ENCODE measurements around the gene NWD2. TPM values are rescaled to one million over a fixed set of nuclear protein-coding genes. Genes with fewer than 3 reads are reported as not detected.

NWD2 gene
- total and polyA plus RNA-seq, 10 of the 15 experiments (the other 5 are each of a cell fraction or from before 2014, with no cell fraction given), result not detected

DNA sequence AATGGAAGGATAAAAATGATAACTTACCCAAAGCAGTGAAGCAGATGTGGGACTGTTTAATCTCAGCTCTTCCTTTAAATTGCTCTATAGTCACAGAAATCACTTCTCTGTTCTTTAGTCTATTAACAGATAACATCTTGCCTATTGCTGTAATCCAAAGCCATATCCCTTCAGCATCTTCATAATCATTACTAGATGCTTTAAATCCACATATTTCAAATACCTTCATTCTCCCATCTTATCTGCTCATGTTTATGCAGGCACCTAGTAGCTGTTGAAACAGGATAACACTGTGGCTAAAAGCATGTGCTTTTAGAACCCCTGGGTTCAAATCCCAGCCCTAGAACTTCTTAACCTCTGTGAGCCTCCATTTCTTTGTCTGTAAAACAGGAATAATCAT is 231.7 kb downstream of the NWD2 start (continued):
- TF ChIP-seq, protein P1, sequence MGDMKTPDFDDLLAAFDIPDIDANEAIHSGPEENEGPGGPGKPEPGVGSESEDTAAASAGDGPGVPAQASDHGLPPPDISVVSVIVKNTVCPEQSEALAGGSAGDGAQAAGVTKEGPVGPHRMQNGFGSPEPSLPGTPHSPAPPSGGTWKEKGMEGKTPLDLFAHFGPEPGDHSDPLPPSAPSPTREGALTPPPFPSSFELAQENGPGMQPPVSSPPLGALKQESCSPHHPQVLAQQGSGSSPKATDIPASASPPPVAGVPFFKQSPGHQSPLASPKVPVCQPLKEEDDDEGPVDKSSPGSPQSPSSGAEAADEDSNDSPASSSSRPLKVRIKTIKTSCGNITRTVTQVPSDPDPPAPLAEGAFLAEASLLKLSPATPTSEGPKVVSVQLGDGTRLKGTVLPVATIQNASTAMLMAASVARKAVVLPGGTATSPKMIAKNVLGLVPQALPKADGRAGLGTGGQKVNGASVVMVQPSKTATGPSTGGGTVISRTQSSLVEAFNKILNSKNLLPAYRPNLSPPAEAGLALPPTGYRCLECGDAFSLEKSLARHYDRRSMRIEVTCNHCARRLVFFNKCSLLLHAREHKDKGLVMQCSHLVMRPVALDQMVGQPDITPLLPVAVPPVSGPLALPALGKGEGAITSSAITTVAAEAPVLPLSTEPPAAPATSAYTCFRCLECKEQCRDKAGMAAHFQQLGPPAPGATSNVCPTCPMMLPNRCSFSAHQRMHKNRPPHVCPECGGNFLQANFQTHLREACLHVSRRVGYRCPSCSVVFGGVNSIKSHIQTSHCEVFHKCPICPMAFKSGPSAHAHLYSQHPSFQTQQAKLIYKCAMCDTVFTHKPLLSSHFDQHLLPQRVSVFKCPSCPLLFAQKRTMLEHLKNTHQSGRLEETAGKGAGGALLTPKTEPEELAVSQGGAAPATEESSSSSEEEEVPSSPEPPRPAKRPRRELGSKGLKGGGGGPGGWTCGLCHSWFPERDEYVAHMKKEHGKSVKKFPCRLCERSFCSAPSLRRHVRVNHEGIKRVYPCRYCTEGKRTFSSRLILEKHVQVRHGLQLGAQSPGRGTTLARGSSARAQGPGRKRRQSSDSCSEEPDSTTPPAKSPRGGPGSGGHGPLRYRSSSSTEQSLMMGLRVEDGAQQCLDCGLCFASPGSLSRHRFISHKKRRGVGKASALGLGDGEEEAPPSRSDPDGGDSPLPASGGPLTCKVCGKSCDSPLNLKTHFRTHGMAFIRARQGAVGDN (IDR thresholded peaks at IDR 0.05), result no peak
- TF ChIP-seq ETV6 (conservative IDR thresholded peaks at IDR 0.05 in 1 of 2, IDR thresholded peaks at IDR 0.05 in 1 of 2; ENCODE audit: borderline replicate concordance in 1 of 2, low read depth in 1 of 2) (no peak), IKZF2 (IDR thresholded peaks at IDR 0.05) (no peak)

DNA sequence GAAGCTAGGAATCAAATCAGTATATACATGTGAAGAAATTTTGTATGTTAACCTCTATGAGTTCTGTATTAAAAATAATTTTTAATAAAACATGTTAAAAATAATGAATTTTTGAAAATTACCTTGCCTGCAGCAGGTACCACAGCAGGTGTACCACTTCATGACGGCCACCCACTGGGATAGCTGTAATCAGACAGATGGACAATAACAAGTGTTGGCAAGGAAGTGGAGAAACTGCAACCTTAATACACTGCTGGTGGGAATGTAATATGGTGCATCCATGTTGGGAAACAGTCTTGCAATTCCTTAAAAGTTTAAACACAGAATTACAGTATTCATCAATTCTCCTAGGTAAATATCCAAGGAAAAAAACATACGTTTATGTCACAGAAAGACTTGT is 232.1 kb downstream of the NWD2 start:
- Histone ChIP-seq H3K9ac (ENCODE audit: control insufficient read depth, insufficient read depth, low read length) (no peak overlapping the region), H4K20me1 (ENCODE audit: control insufficient read depth, insufficient read depth) (no peaks in the 10 kb centered on the region), H3K4me2 (ENCODE audit: control insufficient read depth, insufficient read depth) (no peak overlapping the region), H3K4me3 (no peak overlapping the region), H3K36me3 (ENCODE audit: control insufficient read depth in 2 of 2, insufficient read depth in 2 of 2, low read length in 1 of 2) (no peaks in the 10 kb centered on the region), H3K27me3 (replicated peaks in 1 of 2; ENCODE audit: control insufficient read depth in 2 of 2, insufficient read depth in 2 of 2, low read length in 1 of 2) (no peaks in the 10 kb centered on the region; a peak in 1 of 4 replicates), H3K4me1 (ENCODE audit: control insufficient read depth, insufficient read depth, low read length) (no peaks in the 10 kb centered on the region), H3K9me3 (replicated peaks; ENCODE audit: control insufficient read depth, insufficient read depth, low read length) (no peaks in the 10 kb centered on the region), H3K27ac (ENCODE audit: control insufficient read depth, insufficient read depth) (no peak overlapping the region), H2AFZ (ENCODE audit: control insufficient read depth, low read depth, low read length) (no peak overlapping the region), H3K79me2 (ENCODE audit: control insufficient read depth, insufficient read depth, low read length) (no peaks in the 10 kb centered on the region)
- no TSS peak for BruUV-seq (replicated peaks)
- ChIA-PET SMC1A (ENCODE audit: uncharacterized antibody, unreplicated experiment) (interaction anchor here (1.7 kb wide), 1 partner anchor 10 kb away, joined by 4 read pairs; no protein-coding TSS in a partner anchor), CTCF (interaction anchor here (1.0 kb wide), 1 partner anchor 94 kb away, joined by 3 read pairs; no protein-coding TSS in a partner anchor), POLR2A (no interaction called here), RAD21 (ENCODE audit: unreplicated experiment) (no interaction called here)
- DNase-seq (ENCODE audit: low read depth, low spot score) (no peak), FAIRE-seq (no peak), ATAC-seq (no peak)
- intact Hi-C loops (cut with micrococcal nuclease; ENCODE audit: unreplicated experiment) (no loop called here), in situ Hi-C loops (cut with MboI) (no loop called here)
- WGBS (ENCODE audit: insufficient coverage, insufficient replicate concordance, low lambda C conversion rate, missing lambda C conversion rate), result 35% methylated on average over 2 of the region's 2 CpGs
- TF ChIP-seq, protein P2, sequence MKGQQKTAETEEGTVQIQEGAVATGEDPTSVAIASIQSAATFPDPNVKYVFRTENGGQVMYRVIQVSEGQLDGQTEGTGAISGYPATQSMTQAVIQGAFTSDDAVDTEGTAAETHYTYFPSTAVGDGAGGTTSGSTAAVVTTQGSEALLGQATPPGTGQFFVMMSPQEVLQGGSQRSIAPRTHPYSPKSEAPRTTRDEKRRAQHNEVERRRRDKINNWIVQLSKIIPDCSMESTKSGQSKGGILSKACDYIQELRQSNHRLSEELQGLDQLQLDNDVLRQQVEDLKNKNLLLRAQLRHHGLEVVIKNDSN (IDR thresholded peaks at IDR 0.05; ENCODE audit: borderline replicate concordance, extremely low read length, insufficient read depth, low read depth, low read length), result no peak
- TF ChIP-seq, protein P3, sequence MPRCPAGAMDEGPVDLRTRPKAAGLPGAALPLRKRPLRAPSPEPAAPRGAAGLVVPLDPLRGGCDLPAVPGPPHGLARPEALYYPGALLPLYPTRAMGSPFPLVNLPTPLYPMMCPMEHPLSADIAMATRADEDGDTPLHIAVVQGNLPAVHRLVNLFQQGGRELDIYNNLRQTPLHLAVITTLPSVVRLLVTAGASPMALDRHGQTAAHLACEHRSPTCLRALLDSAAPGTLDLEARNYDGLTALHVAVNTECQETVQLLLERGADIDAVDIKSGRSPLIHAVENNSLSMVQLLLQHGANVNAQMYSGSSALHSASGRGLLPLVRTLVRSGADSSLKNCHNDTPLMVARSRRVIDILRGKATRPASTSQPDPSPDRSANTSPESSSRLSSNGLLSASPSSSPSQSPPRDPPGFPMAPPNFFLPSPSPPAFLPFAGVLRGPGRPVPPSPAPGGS (IDR thresholded peaks at IDR 0.05; ENCODE audit: borderline replicate concordance, insufficient read depth, low read depth, low read length, poor library complexity, severe bottlenecking), result no peak
- TF ChIP-seq, protein P4, sequence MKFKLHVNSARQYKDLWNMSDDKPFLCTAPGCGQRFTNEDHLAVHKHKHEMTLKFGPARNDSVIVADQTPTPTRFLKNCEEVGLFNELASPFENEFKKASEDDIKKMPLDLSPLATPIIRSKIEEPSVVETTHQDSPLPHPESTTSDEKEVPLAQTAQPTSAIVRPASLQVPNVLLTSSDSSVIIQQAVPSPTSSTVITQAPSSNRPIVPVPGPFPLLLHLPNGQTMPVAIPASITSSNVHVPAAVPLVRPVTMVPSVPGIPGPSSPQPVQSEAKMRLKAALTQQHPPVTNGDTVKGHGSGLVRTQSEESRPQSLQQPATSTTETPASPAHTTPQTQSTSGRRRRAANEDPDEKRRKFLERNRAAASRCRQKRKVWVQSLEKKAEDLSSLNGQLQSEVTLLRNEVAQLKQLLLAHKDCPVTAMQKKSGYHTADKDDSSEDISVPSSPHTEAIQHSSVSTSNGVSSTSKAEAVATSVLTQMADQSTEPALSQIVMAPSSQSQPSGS (IDR thresholded peaks at IDR 0.05; ENCODE audit: low read length), result no peak
- TF ChIP-seq HDAC2 (IDR thresholded peaks at IDR 0.05) (no peak), ZNF274 (IDR thresholded peaks at IDR 0.05; ENCODE audit: insufficient read depth, insufficient read length) (no peak), EP300 (IDR thresholded peaks at IDR 0.05; ENCODE audit: borderline replicate concordance in 1 of 2, control insufficient read depth in 1 of 2, low read depth in 2 of 2, low read length in 2 of 2) (no peak), KDM1A (IDR thresholded peaks at IDR 0.05; ENCODE audit: borderline replicate concordance) (no peak), NFYA (IDR thresholded peaks at IDR 0.05; ENCODE audit: borderline replicate concordance, low read depth, low read length) (no peak), POU2F2 (IDR thresholded peaks at IDR 0.05; ENCODE audit: borderline replicate concordance, low read depth, low read length) (no peak), SIN3A (IDR thresholded peaks at IDR 0.05; ENCODE audit: low read depth, low read length) (no peak)
